ENCODE measurements around the gene CTNND1.

Gene CTNND1

DNA sequence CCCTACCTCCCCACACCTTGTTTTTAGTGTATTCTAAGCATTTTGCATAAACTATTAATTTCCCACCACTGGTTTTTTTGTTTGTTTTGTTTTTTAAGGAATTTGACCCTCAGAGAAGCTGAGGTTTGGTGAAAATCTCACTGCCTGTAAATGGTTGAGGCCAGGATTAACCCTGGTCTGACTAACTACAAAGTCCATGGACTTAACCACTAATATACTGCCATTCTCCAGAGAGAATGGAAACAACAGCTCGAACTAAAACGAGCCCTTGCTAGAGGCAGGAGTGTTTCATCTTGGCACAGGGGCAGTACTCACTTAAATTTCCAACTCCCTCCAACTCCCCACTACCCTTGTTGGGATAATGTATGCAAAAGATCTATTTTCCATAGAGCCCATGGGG, 3.0 kb downstream of the CTNND1 start:
- no peak for DNase-seq

GRCh38 chr11:57764972-57765371, 3.4 kb downstream of the CTNND1 start:
- no peak for DNase-seq

DNA sequence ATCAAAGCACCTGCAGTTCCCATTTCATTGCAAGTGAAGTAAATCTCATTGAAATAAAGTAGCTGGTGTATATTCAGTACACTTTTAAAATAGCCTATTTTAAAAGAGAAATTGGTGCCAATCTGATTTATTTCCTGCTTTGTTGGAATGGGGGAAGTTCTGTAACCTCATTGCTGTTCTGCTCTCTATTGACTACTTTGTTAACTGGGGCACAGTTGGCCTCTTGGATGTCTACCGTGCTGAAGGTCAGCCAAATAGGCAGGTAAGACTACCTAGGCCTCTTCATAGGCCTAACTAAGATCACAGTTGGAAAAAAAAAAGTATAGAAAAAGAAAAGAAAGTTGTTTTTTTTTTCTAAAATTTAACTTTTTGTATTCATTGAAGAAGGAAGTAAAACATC, 9.2 kb downstream of the CTNND1 start:
- DNase-seq = no peak

DNA sequence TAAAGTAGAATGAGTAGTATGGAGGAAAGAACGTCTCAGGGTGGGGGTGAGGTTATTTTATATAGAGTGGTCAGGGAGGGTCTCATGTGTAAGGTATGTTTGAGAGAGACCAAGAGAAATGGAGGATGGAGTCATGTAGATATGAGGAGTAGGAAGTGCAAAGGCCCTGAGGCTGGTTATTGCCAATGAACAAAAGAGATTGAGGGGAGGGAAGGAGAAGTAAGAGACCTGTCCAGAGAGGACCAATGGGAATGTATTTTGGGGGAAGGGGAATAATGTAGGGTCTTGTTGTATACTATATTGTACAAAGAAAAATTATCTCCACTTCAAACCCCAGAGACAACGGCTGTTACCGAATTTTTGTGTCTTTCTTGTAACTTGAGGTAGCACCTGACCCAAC, 9.8 kb downstream of the CTNND1 start:
- no peak for DNase-seq

DNA sequence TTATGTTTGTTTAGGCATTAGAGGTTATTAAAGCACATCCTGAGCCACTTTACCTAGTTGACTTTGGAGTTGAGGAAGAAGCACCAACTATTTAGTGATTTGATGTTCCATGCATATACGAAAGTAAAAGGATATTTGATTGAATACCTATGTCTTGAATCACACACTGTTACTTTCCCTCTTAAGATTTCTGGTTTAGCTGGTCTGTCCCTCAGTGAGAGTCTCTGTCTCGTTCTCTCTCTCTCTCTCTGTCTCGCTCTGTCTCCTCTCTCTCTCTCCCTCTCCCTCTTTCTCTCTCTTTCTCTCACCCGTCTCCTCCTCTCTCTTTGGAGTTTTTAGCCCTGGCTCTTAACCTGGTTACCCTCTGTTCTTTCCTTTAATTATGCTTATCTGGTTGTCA, 11.0 kb downstream of the CTNND1 start:
- DNase-seq = no peak

DNA sequence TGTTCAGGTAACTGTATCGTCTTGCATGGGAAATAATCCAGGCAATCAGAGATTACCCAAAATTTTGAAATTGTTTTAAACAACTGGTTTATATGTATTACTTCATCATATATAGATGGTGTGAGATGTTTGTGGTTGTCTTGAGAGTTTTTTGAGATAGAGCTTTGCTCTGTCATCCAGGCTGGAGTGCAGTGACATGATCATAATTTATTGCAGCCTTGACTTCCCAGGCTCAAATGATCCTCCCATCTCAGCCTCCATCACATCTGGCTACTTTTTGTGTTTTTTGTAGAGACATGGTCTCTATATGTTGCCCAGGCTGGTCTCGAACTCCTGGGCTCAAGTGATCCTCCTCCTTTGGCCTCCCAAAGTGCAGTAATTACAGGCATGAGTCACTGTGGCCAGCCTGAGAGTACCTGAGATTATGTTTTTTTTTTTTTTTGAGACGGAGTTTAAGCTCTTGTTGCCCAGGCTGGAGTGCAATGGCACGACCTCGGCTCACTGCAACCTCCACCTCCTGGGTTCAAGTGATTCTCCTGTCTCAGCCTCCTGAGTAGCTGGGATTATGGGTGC, 11.5 kb downstream of the CTNND1 start:
- no peak for DNase-seq

DNA sequence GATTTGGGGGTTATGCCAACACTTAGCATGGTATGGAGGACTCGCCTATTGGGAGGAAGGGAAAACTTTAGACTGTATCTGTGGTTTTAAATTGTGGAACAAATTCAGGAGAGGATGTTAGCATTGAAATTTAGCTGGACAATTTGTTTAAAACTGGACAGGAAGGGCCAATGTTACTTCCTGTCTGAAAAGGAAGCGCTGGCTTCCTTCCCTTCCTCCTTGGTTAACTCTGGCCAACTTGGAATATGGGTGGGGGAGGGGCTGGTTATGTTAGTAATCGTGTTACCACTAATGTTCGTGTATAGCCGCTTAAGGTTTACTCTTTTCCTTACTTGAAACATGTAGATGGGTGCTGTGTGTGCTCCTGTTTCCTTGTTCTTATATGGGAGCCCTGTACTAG, 13.9 kb downstream of the CTNND1 start:
- no peak for DNase-seq

DNA sequence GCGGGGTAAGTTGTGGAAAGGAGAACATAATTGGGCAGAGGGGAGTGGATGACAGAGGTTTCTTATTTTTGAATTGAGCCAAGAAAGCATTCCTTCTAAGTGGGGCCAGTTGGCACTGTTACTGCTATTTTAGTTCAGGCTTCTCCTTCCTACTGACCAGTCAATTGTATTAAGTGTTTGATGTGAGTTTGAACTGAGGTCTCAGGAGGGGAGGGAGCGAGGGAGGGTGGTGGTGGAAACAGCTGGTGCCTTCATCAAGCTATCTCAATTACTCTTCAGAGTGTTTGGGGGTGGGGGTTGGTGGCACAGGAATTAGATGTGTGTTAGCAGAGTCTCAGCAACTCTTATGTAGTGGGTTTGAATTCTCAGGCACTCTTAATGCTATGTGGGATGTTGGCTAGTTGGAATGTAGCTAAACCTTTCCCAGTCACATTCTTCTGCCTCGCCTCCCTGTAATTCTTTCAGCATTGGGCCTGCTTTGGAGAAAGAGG, 14.5 kb downstream of the CTNND1 start:
- no peak for DNase-seq

DNA sequence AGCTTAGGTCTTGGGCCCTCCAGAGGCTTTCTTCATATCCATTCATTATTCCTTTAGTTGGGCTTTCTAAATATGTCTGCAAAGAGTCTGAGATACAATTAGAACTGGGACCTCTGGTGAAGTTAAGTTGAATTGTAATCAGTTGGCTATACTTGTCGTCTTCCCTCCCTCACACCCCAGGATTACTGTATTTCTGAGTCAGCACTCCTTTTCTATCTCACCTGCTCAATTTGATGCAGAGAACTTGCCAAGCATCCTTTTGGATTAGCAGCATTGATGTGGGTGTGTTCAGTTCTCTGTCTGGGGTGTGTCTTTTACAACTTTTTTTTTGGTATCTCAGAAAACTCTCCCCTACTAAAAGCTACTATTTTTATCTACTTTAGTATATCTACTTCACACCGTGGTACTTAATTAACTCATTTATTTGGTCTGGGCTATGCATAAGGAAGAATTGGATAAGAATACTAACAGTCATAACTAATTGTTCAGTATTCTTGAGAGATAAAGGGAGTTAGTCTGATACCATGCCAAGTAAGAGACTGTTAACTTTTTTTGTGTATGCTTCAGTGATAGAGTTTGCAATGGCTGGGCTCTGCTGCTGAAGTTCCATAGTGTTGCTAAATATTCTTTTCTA, 15.1 kb downstream of the CTNND1 start:
- DNase-seq = no peak

GRCh38 chr11:57777969-57778317, 16.3 kb downstream of the CTNND1 start:
- no peak for DNase-seq

DNA sequence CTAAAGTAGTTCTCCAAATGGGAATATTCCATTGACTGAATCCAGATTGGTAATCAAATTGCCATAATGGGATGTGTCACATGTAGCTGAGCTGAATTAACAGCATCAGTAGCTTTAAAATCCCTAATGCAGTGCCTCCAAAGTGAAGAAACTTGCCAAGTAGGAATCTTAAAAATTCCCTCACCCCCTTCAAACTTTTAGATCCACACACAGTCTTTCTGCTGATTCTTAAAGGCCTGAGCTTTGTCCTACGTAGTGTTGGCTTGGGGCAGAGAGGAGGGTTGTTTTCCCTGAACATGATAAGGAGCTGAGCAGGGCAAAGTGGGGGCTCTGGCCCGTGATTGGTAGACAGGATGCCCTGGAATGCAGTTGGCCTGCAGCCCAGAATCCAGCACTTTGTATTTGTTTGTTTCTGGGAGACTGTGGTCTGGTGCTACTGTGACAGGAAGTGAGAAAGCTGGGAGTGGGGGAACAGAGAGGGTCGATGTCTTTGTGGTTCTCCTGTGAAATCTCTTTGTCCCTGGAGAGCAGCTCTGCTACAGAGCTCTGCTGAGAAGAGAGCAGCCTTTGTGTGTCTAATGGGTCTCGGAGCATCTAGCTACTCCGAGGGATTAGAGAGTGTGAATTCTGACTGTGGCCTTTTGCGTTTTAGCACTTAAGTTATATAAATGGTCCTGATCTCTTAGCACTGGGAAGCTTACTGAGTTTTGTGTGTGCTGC, 16.9 kb downstream of the CTNND1 start:
- no peak for DNase-seq

DNA sequence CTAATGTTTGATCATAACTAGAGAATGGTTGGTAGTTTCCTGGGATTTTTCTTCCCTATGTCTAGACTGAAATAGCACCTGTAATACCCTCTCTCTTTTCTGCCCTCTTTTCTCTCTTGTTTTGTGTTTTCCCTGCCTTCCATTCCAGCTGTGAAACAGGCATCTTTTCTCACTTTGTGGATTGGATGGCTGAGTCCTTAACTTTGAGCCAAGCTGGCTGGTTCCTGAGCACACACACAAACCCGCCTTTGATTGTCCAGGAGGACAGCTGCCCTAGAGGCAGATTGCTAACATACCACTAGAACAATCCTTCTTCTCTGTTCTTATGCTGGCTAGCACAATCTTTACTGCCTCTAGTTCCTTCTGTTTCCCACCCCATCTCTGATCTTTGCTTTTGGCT, 17.7 kb downstream of the CTNND1 start:
- no peak for DNase-seq

GRCh38 chr11:57781529-57781943, 19.9 kb downstream of the CTNND1 start:
- no peak for DNase-seq

- DNase-seq = no peak
These were observed 23.5 kb downstream of the CTNND1 start for GRCh38 chr11:57785072-57785471.

DNA sequence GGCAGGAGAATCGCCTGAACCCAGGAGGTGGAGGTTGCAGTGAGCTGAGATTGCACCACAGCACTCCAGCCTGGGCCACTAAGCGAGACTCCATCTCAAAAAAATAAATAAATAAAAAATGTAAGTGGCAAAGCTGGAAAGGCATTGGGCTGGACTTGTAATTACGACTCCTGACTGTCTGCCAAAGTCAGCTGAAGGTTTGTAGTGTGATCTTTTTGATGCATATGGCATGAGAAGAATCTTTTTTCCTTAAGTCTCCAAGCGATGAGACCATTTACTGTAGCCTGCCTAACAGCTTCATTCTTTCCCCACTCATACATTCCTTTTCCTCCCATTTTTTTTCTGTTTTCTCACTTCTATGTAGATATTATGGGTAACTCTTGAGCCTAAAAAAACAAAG, 24.8 kb downstream of the CTNND1 start:
- DNase-seq = no peak

DNA sequence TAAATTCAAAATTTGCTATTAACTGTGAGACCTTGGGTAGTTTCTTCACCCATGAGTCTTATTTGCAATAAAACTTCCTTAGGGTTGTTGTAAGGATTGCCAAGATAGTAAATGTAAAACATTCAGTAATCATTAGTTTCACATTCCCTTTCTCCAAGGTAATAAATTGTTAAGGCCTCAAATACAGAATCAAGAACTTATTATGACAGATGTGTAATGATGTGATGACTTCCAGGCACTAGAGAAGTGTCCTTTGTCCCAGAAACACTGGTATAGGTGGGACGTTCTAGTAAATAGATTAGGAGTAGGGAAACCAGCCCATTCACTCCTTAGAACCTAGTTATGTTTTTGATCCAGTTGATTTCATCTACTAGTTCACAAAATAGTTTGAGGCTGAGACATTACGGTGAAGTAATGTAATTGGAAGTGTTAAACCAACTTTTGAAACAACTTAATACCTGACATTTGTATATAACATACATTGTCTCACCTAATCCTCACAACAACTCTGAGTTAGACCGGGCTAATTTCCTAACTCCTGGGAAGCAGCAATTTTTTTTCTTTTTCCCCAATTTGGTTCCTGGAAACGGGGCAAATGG, 25.5 kb downstream of the CTNND1 start:
- no peak for DNase-seq

DNA sequence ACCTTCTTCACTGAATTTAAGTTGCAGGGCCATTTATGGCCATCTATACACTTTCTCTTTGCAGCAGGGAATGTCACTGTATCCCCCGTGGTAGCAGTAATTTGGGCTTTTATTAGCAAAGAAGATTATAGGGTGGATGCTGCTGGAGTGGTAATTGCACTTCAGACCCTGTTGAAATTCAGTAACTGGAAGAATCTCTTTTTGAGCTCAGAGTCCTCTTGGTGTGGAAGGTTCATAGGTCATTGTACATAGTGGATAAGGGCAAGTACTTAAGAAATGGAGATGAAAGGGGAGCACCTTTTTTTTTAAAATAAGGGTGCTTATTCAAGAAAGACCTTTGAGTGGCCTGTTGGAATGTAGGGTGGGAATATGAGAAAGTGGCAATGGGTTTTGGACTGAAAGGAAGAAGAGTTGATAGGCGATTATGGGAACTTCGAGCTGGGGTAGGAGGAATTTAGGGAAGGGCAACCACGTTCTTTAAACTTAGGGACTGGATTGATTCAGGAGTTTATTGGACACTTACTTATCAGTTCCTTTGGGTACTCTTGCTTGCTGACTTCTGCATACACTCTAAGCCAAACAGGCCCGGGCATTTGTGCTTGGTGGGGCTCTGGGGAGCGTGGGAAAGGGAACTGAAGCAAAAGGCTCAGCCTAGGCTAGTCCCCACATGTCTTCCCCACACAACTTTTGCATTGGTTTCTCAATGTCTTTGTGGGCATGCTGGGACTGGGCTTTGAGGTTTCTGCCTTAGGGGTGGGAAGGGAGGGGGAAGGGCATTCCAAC, 26.5 kb downstream of the CTNND1 start:
- DNase-seq = no peak

GRCh38 chr11:57788703-57789088, 27.1 kb downstream of the CTNND1 start:
- DNase-seq = no peak

DNA sequence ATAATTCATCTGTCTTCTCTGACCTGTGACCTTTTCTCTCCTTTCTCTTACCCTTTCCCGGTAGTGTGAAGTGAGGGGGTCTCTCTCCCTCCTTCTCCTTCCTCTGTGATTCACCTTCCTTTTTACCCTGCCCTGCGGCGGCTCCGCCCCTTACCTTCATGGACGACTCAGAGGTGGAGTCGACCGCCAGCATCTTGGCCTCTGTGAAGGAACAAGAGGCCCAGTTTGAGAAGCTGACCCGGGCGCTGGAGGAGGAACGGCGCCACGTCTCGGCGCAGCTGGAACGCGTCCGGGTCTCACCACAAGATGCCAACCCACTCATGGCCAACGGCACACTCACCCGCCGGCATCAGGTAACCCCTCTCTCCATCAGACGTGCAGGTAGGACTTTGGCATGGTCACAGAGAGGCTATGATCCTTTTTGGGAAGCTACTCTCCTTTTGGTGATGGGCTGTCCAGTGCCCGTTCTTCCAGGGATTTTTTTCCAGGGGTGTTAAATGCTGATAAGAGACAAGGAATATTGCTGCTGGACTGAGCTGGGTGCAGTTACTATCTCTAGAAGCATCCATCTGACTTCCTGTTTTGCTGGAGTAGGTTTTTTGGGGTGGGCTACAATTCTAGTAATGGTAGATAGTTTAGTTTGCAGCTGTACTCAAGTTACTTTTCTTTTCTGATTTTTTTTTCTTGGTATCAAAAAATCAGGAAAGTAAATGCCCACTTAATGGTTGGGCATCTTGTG, 29.9 kb downstream of the CTNND1 start:
- DNase-seq = no peak

DNA sequence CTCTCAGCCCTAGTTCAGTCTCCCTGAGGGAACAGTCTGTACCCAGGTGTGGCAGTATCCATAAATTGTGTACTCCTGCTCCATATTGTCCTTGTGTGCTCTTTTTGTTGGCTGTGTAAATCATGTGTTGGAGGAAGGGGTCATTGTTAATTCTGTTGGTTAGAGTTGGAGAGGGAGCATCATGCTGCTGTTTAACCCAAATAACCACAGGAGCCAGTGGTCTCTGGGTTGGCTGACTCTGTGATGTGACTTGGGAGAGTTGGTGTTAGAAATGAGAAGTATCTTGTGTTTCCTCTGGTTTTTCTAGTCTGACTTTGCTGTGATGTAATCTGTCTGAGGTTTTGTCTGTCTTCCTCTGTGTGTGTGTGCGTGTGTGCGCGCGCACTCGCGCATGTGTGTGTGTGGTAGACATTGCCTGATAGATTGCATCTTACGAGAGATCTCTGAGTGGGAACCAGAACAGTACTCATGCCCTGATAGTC, 30.5 kb downstream of the CTNND1 start:
- peak; percentile 59 for DNase-seq

DNA sequence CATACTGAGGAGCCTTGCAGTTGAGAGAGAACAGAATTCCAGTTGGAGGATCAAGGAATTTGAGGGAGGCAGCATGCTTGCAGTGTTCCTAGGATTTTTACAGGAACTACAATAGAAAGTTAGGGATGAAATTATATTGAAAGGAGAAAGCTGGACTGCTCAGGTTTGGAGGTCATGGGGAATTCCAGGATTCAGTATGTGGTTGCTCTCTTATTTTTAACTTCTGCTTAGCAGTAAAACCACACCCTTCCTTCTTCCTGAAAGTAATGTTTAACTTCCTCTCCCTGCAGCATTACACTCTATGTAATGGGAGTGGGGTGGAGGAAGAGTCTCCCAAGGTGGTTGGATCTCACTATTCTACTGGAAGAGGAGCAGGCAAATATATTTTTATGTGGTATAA, 31.3 kb downstream of the CTNND1 start:
- no peak for DNase-seq

GRCh38 chr11:57793351-57794115, 31.9 kb downstream of the CTNND1 start:
- no peak for DNase-seq
